Pancreas (tissue), 10 donors: Measurements from ENCODE around the gene SHC1. TPM values are rescaled to one million over a fixed set of nuclear protein-coding genes. Genes with fewer than 3 reads are reported as not detected.

Source experiments
- ATAC-seq, 4 donors: fragments of 200-7000 bp; cut with Tn5 transposase; one replicate each; pipeline versions ENCODE4 v1.8.0 to v1.9.1; 2020; ENCODE audit warnings: mild to moderate bottlenecking in 4 of 4, moderate library complexity in 4 of 4
- DNase-seq, 6 donors: peaks; one replicate each; pipeline ENCODE4 v3.0.0-alpha.2; 2020
- FAIRE-seq: peaks from 2 replicates; lab custom pipeline; 2012; peaks lifted over from hg19 to GRCh38; lab: Jason Lieb, UNC
- H3K27ac ChIP-seq, 4 donors: fragments of 200-600 bp; sonication (generic); 1 replicate in 3 of 4; 2 replicates in 1 of 4; pipeline versions ENCODE4 v1.5.0 to v1.8.0; 2020
- H3K27me3 ChIP-seq, 4 donors: fragments of 200-600 bp; one replicate each; pipeline ENCODE4 v1.8.0; 2021
- H3K36me3 ChIP-seq, 3 donors: fragments of 200-600 bp; sonication (generic) in 1 of 3; one replicate each; pipeline versions ENCODE4 v1.5.0 to v1.8.0; 2020 to 2021
- H3K4me1 ChIP-seq, 3 donors: fragments of 200-600 bp; one replicate each; pipeline ENCODE4 v1.8.0; 2021
- H3K4me3 ChIP-seq, 4 donors: fragments of 200-600 bp; sonication (generic) in 2 of 4; one replicate each; pipeline versions ENCODE4 v1.5.0 to v1.8.0; 2020 to 2021
- H3K9me3 ChIP-seq, 4 donors: fragments of 200-600 bp; one replicate each; pipeline ENCODE4 v1.8.0; 2021
- CTCF ChIP-seq, 4 donors: fragments of 200-600 bp; sonication (generic) in 3 of 4; IDR thresholded peaks; one replicate each; pipeline versions ENCODE4 v1.5.0 to v1.8.0; 2021; ENCODE audit warnings: antibody characterized with exemption in 4 of 4
- WGBS, 2 donors: extraction: QIAGEN DNeasy Blood & Tissue Kit; methylation state at CpG; one replicate each; pipeline ENCODE4 v1.1.7; 2013; 5-methylcytosine and 5-hydroxymethylcytosine counted together
- intact Hi-C, 3 donors: fragments of 100-400 bp; cut with DNase I; formaldehyde crosslinking; loops; one replicate each; pipeline versions ENCODE4 v1.11.1 to v1.14.2; 2022
- polyA plus RNA-seq, 2 donors: library from polyadenylated mRNA; stranded (reverse); fragments of 200-250 nt; gene quantifications; one replicate each; pipeline ENCODE4 v1.2.3, GENCODE V29; 2013
- total RNA-seq, 6 donors: library from RNA; stranded (reverse); fragmentation: NEBNext Ultra II Directional in 4 of 6; extraction: Animal tissue kit (Norgen Biotek cat#: 25700) in 4 of 6; gene quantifications; one replicate each; pipeline versions ENCODE4 v1.2.1 to v1.2.4, GENCODE V29; 2021 to 2023
- donor health status: healthy with polysubstance abuse.
- donor health status: DM: no; HTN: no; CAD: no; lungs with moderate emphysema.
- donor health status: DM: no; HTN: no; CAD: no.
- donor health status: control.
- donor health status: control.
- donor health status: Bipolar disorder and iron deficiency.
- donor health status: DM: yes; HTN: yes; CAD: no.
- donor health status: DM: no; HTN: no; CAD: no.
- donor health status: DM: no; HTN: no; CAD: no.
- donor health status: DM: yes; HTN: yes; CAD: no.

The SHC1 gene
- total and polyA plus RNA-seq, 8 donors: 32.3 to 53.4 (median 40.7) TPM

- H3K36me3 ChIP-seq: peaks cover 0 to 44% (median 30%) of the 10 kb centered on the region in 3 donors
These were observed 6.9 kb downstream of the SHC1 start for GRCh38 chr1:154963643-154964042.

DNA sequence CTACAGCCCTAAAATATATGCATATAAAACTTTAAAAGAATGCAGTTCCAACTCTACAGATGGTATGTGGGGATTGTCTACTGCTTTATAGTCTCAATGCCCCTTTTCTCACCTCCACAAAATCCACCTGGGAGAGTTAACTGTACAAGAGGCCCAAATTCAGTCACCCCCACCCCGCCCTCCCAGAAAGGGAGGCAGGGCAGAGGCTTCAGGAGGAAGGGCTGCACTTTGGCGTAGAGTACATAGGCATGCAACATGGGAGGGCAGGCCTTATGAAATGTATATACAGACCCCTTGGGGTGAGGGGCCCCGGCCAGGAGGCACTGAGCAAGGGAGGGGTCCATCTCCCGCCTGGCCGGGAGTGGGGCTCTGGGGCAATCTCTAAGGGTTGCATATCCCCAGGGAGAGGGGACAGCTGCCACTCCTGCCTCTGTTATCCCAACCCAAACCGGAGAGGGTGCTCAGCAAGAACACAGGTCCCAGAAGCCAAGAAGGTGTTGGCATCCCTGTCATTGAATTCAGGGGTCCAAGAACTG is 7.7 kb downstream of the SHC1 start:
- Histone ChIP-seq H3K36me3 (peaks cover 0 to 38% (median 30%) of the 10 kb centered on the region in 3 donors), H3K4me3 (peak overlapping the region in 2 of 4 donors; percentile 91 to 94), H3K4me1 (peaks cover 0 to 13% (median 5%) of the 10 kb centered on the region in 3 donors), H3K27me3 (no peaks in the 10 kb centered on the region), H3K9me3 (no peaks in the 10 kb centered on the region), H3K27ac (peak overlapping the region in 2 of 4 donors; percentile 96 to 98)
- DNase-seq (no peak), FAIRE-seq (no peak), ATAC-seq (no peak)
- WGBS, 2 donors: 65 to 79% methylated on average over 6 of the region's 6 CpGs
- no peak for TF ChIP-seq CTCF (IDR thresholded peaks at IDR 0.05)
- intact Hi-C loops: loop anchor here in 2 of 3 donors (10.0 kb wide), 1 partner anchor 52 kb away; no protein-coding TSS in a partner anchor

More at GRCh38 chr1:154963643-154964042, 6.9 kb downstream of the SHC1 start:
- no peak for DNase-seq
- ATAC-seq: no peak
- Histone ChIP-seq H3K27ac (no peak overlapping the region), H3K27me3 (no peaks in the 10 kb centered on the region), H3K9me3 (no peaks in the 10 kb centered on the region), H3K4me1 (peaks cover 0 to 13% (median 5%) of the 10 kb centered on the region in 3 donors), H3K4me3 (no peak overlapping the region)
- TF ChIP-seq CTCF (IDR thresholded peaks at IDR 0.05): no peak
- FAIRE-seq: no peak
- WGBS, 2 donors: 70 to 72% methylated on average over 8 of the region's 8 CpGs
- intact Hi-C loops: loop anchor here in 2 of 3 donors (10.0 kb wide), 1 partner anchor 51 kb away; no protein-coding TSS in a partner anchor

- FAIRE-seq (no peak), ATAC-seq (peak; percentile 10 to 41 (median 20)), DNase-seq (no peak)
- H3K36me3 ChIP-seq: peaks cover 0 to 32% (median 25%) of the 10 kb centered on the region in 3 donors
- H3K27me3 ChIP-seq: no peaks in the 10 kb centered on the region
- peak overlapping the region; percentile 79 to 96 (median 92) for H3K4me3 ChIP-seq
- H3K27ac ChIP-seq: peak overlapping the region; percentile 89 to 98 (median 96)
- TF ChIP-seq CTCF (IDR thresholded peaks at IDR 0.05): no peak
- intact Hi-C loops: loop anchor here in 2 of 3 donors (10.0 kb wide), 1 partner anchor 53 kb away; no protein-coding TSS in a partner anchor
- H3K4me1 ChIP-seq: peaks cover 0 to 13% (median 5%) of the 10 kb centered on the region in 3 donors
- 3 to 4% methylated on average over 25 of the region's 25 CpGs for WGBS, 2 donors
- no peaks in the 10 kb centered on the region for H3K9me3 ChIP-seq
These were observed 8.3 kb downstream of the SHC1 start for GRCh38 chr1:154962156-154962749.

DNA sequence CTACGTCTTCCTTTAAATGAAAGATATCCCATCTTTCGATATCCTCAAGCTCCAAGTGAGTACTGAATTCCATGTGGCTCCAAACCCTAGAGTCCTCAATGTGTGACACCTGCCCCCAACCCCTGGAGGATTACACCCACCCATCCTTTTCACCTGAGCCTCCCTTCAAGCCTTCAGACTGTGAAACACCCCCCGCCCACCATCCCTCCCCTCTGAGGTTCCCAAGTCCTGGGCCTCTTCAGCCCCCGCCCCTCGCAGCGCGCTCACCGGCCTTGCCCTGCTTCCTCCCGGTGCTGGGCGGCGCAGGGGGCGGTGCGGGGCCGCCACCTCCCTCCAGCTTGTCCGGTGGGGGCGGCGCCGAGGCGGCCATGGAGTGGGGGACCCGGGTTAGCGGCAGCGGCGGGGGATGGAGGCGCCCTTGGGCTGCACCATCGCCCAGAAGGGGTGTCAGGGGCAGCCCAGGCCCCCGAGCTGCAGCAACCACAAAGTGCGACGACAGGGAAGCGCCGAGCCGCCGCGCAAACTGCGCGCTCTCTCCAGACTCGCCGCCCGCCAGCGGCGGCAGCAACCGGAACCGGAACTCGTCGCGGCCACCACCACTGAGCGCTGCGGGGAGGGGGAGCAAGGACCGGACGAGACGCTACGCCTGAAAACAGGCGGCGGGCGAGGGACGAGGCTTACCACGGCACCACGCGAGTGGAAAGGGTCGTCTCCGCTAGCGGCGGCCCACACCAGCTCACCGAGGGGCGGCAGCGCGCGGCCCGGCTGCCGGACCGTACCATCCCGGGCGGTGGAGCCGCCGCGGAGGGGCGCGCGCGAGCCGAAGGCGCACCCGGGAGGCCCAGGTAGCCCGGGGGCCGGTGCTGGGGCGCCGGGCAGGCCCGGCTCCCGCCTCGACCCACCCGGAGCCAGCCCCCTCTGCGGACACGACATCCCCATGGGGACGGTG is 9.1 kb downstream of the SHC1 start, which contains the start of gene PYGO2:
TSS of gene PYGO2 (minus strand) at position 576 of the 949 bp plus-strand sequence. CDS start at position 370, 206 bp downstream.
- no peaks in the 10 kb centered on the region for H3K9me3 ChIP-seq
- H3K27me3 ChIP-seq: no peaks in the 10 kb centered on the region
- H3K4me3 ChIP-seq: peak within 1 kb of the TSS; percentile 79 to 96 (median 92)
- H3K36me3 ChIP-seq: peaks cover 0 to 24% (median 23%) of the 10 kb centered on the region in 3 donors
- ATAC-seq: peak; percentile 83 to 88 (median 86)
- DNase-seq: peak; percentile 75 to 92 (median 82)
- TF ChIP-seq CTCF (IDR thresholded peaks at IDR 0.05): peak in 1 of 4 donors; percentile 28
- peaks cover 0 to 13% (median 10%) of the 10 kb centered on the region in 3 donors for H3K4me1 ChIP-seq
- 0% methylated on average over 63 to 93 of the region's 93 CpGs for WGBS, 2 donors
- no peak for FAIRE-seq
- peak within 1 kb of the TSS; percentile 89 to 98 (median 96) for H3K27ac ChIP-seq
- intact Hi-C loops: loop anchor here in 2 of 3 donors (10.0 kb wide), 1 partner anchor 53 kb away; no protein-coding TSS in a partner anchor
